ENCODE measurements around the gene OPA3. TPM values are rescaled to one million over a fixed set of nuclear protein-coding genes. Genes with fewer than 3 reads are reported as not detected.

OPA3 gene
- total RNA-seq, 1 donor from 2014 or later: 13.0 TPM

- ATAC-seq (no peak), DNase-seq (no peak)
- Histone ChIP-seq H3K27me3 (no peaks in the 10 kb centered on the region), H3K4me3 (no peak overlapping the region), H3K9me3 (no peaks in the 10 kb centered on the region), H3K36me3 (no peaks in the 10 kb centered on the region), H3K27ac (no peak overlapping the region), H3K4me1 (peaks cover 7% of the 10 kb centered on the region)
- intact Hi-C loops (cut with DNase I): no loop called here
- no peak for TF ChIP-seq CTCF (IDR thresholded peaks at IDR 0.05)
Measured at GRCh38 chr19:45483033-45483432, 101.6 kb downstream of the OPA3 start.

- ATAC-seq: peak; percentile 94
- TF ChIP-seq CTCF (IDR thresholded peaks at IDR 0.05): peak; percentile 96
- peak; percentile 88 for DNase-seq
- Histone ChIP-seq H3K27ac (peak overlapping the region; percentile 98), H3K4me1 (peaks cover 6% of the 10 kb centered on the region), H3K9me3 (no peaks in the 10 kb centered on the region), H3K4me3 (peak overlapping the region; percentile 50), H3K36me3 (no peaks in the 10 kb centered on the region), H3K27me3 (peaks cover 4% of the 10 kb centered on the region)
- intact Hi-C loops (cut with DNase I): loop anchor here (2.0 kb wide), 1 partner anchor 38 kb away; no protein-coding TSS in a partner anchor
Measured at GRCh38 chr19:45478454-45479238, 106.0 kb downstream of the OPA3 start.

GRCh38 chr19:45477713-45478453, 106.7 kb downstream of the OPA3 start:
- no peak for DNase-seq

More at GRCh38 chr19:45477713-45478453, 106.7 kb downstream of the OPA3 start:
- Histone ChIP-seq H3K27ac (peak overlapping the region; percentile 98), H3K4me1 (peaks cover 6% of the 10 kb centered on the region), H3K9me3 (no peaks in the 10 kb centered on the region), H3K27me3 (peaks cover 9% of the 10 kb centered on the region), H3K4me3 (peak overlapping the region; percentile 50), H3K36me3 (no peaks in the 10 kb centered on the region)
- no peak for TF ChIP-seq CTCF (IDR thresholded peaks at IDR 0.05)
- ATAC-seq: no peak
- intact Hi-C loops (cut with DNase I): loop anchor here (2.0 kb wide), 1 partner anchor 37 kb away; no protein-coding TSS in a partner anchor

Other genes starting within 250 kb of the OPA3 start
- 1.8 TPM for gene KLC3, start 244.1 kb downstream of the OPA3 start, total RNA-seq
- 13.7 TPM for gene ERCC2, start 214.2 kb downstream of the OPA3 start, total RNA-seq
- 67.9 TPM for gene PPP1R13L, start 179.7 kb downstream of the OPA3 start, total RNA-seq
- gene POLR1G, start 178.2 kb downstream of the OPA3 start, total RNA-seq: 5.4 TPM
- gene ERCC1, start 160.9 kb downstream of the OPA3 start, total RNA-seq: 48.8 TPM
- 3.6 TPM for gene FOSB, start 116.8 kb downstream of the OPA3 start, total RNA-seq
- 13.3 TPM for gene RTN2, start 87.8 kb downstream of the OPA3 start, total RNA-seq
- gene PPM1N, start 86.4 kb downstream of the OPA3 start, total RNA-seq: 0.67 TPM
- 155 TPM for gene VASP, start 77.3 kb downstream of the OPA3 start, total RNA-seq
- 18.5 TPM for gene GPR4, start 17.4 kb upstream of the OPA3 start, total RNA-seq
- 54.4 TPM for gene EML2, start 54.6 kb upstream of the OPA3 start, total RNA-seq
- gene GIPR, start 83.4 kb upstream of the OPA3 start, total RNA-seq: 4.8 TPM
- 188 TPM for gene SNRPD2, start 107.2 kb upstream of the OPA3 start, total RNA-seq
- 7.0 TPM for gene QPCTL, start 107.9 kb upstream of the OPA3 start, total RNA-seq
- 16.5 TPM for gene FBXO46, start 146.1 kb upstream of the OPA3 start, total RNA-seq
- gene MEIOSIN, start 148.6 kb upstream of the OPA3 start, total RNA-seq: not detected
- 15.5 TPM for gene SIX5, start 184.4 kb upstream of the OPA3 start, total RNA-seq
- gene DMPK, start 197.7 kb upstream of the OPA3 start, total RNA-seq: 50.1 TPM
- gene DMWD, start 208.0 kb upstream of the OPA3 start, total RNA-seq: 58.7 TPM
- gene RSPH6A, start 230.5 kb upstream of the OPA3 start, total RNA-seq: 0.38 TPM

All from upper lobe of right lung (tissue), 1 donor.